GM18508 (cell line): ENCODE measurements around the gene CFAP410.
"Not testable (repeated sequence)": the region's sequence is repeated elsewhere in the genome, so short reads cannot be mapped to it uniquely, and the experiment has no call there.

Experiments
- ATAC-seq: cut with Tn5 transposase; IDR thresholded peaks from one replicate; pipeline ENCODE4 v1.9.1; 2021; ENCODE audit warnings: moderate number of reproducible peaks; ENCODE audit not compliant: insufficient read depth, unreplicated experiment

The CFAP410 gene

DNA sequence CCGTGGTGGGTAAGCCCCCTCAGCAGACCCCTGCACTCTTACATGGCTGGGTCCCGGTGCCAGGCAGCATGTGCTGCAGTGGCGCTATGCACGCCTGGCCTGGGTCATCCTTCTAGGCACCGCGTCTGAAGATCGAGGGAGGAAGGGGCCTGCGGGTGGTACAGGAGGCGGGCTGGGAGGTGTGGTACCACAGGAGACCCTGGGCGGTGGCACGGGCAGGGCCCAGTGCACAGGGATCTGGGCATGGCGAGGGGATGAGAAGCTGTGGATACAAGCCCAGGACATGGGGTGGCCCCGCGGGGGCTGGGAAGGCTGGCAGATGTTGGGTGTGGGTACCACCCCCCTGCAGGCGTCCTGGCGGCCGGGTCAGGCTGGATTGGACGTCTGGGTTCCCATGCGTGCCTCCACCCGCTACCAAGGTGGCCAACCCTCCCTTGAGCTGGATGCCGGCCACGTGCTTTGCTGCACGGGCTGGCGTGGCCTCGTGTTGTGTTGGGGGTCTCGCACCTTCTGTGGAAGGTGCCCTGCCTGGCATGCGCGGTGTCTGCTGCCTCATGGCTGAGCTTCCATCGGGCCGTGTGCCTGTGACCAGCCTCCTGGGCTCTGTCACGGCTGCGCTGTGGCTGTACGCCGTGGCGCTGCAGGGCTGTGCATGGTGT lies 19.7 kb downstream of the CFAP410 start:
- no peak for ATAC-seq

DNA sequence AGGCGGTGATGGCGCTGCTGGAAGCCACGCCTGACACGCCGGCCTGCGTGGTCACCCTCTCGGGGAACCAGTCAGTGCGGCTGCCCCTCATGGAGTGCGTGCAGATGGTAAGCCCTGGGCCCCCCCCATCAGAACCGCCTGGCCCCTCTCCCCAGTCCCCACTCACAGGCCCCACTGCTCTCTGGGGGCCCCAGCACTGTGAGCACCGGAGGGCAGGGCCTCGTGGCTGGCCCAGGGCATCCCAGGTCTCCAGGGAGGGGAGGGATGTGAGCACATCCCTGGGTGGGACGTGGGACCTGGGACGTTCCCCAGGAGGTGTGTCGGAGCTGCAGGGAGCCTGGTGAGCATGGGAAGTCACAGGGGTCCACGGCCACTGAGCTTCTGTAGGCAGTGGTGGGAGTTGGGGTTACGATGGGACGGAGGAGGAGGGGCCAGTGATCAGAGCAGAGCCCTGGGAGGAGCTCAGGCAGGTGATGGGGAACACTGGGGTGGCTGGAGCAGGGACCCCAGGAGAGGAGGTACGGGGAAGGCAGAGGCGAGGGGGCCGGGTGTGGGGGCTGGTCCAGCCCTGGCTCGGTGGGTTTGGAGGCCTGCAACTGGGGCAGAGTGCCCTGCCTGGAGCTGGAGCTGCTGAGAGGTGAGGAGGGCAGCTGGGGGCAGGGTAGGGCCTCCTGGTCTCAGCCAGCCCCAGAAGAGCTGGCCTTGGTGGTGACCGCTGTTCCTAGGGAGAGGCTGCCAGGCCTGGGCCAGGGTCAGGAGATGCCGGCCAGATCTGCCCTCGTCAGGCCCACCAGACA lies 20.5 kb downstream of the CFAP410 start:
- no peak for ATAC-seq

- ATAC-seq, result no peak
These were observed 21.3 kb downstream of the CFAP410 start for GRCh38 chr21:44317871-44318270.

DNA sequence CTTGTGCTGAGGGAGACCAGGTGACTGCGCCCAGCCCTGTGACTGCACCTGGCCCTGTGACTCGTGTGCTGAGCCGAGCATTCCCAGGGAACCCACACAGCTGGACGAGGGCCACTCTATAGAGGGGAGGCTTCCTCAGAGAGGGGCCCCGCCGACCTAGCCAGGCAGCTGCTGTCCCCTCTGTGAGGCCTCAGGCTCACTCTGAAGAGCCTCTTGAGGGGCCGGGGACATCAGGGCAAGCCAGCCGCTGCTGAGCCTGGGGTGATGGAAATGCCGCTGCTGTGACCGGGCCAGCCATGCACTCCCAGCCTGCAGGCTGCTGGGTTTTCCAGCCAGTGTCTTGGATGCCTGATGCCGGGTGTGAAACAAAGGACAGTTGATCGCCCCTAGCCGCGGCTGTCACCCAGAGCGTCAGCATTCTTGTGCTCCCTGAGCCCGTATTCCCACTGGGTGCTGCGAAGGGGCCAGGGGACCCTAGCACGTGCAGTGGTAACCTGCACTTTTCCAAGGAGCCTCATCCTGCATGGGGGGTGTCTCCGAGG lies 21.9 kb downstream of the CFAP410 start:
- ATAC-seq, result no peak

- ATAC-seq, result no peak
These were observed 22.8 kb downstream of the CFAP410 start for GRCh38 chr21:44316277-44316900.

DNA sequence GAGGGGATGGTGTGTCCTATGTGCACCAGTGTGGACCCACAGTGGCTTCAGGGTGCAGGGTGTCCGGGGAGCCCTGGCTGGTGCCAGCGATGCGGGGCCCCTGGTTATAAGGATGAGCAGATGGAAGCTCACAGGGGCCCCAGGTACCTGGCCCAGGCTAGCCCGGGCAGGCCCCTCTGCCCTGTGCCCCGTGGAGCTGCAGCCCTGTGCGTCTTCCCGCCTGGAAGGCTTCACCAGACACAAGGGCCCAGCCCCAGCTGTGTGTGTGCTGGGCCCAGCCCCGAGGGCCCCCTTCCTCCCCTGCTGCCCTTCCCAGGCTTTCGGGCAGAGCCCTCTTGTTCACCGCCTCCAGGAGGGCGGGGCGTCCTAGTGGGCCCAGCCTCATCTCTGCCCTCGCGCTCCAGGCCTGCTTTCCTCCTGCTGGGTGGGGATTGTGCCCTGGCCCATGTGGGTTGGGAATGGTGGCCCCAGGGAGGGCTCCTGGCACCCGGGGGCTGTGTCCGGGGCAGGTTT lies 23.4 kb downstream of the CFAP410 start:
- ATAC-seq, result no peak

- ATAC-seq, result no peak
These were observed 24.6 kb downstream of the CFAP410 start for GRCh38 chr21:44314561-44314960.

DNA sequence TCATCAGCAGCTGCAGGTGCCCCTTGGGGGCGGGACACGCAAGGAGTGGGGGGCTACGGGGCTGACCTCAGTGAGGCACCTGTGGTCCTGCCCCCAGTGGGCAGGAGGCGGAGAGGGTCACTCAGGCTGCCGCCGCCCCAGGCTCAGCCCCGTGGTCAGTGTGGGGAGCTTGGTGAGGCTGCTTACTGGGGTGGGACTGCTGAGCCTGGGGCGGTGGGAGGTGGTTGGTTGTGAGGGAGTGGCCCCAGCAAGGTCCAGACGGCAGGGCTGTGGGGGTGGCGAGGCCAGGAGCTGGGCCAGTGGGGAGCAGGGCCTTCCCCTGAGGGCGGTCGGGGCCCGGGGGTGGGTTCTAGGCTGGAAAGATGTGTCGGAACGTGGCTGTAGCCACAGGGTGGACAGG lies 25.1 kb downstream of the CFAP410 start:
- no peak for ATAC-seq

DNA sequence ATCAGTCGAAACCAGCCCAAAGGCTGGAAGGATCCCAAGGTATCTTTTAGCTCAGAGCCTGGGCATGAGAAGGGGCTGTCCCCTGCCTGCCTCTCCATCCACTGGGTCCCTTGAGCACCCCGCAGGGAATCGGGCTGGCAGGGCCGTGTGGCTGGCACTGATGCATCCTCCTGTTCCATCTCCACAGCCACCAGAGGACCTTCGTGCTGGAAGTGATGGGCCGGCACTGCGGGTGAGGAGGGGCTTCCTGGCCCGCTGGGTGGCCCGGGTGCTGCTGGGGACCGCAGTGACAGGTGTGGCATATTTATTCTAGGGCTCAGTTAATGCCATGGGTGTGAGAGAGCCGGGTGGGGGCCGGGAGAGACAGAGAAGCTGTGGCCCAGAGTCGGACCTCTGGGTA lies 25.7 kb downstream of the CFAP410 start:
- no peak for ATAC-seq

- no peak for ATAC-seq
These were observed 26.5 kb downstream of the CFAP410 start for GRCh38 chr21:44312716-44313115.

GRCh38 chr21:44312089-44312488 lies 27.1 kb downstream of the CFAP410 start:
- ATAC-seq, result no peak

DNA sequence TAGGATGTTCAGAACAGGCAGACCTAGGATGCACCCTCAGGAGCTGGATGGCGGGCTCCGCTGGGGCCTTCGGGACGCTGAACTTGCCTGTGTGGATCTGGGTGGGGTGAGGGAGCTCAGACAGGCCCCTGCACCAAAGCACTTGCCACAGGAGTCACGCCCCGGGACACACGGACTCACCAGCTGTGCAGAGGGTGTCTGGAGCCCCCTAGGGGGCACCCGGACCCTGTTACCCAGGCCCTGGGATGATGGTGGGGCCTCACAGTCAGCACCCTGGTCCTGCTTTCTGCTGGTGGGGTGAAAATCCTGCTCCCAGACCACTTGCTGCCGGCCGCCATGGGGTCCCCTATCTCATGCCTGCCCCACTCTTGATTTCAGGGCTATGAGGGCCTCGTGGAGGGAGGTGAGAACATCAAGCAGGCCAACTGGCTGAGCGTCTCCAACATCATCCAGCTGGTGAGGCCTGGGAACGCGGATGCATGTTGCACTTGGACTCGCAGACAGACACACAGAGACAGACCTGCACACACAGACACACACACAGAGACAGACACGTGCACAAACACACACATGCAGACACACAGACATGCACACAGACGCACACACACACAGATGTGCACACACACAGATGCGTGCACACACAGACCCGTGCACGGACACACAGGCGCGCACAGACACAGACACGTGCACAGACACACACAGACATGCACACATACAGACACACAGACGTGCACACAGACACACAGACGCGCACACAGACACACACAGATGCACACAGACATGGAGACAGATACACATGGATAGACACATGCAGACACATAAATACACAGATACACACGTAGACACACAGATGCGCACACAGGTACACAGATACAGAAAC lies 28.3 kb downstream of the CFAP410 start:
- no peak for ATAC-seq

- ATAC-seq, result no peak
These were observed 32.1 kb downstream of the CFAP410 start for GRCh38 chr21:44306936-44307704.

GRCh38 chr21:44305691-44306090 lies 33.5 kb downstream of the CFAP410 start:
- no peak for ATAC-seq

GRCh38 chr21:44304877-44305293 lies 34.3 kb downstream of the CFAP410 start:
- no peak for ATAC-seq

DNA sequence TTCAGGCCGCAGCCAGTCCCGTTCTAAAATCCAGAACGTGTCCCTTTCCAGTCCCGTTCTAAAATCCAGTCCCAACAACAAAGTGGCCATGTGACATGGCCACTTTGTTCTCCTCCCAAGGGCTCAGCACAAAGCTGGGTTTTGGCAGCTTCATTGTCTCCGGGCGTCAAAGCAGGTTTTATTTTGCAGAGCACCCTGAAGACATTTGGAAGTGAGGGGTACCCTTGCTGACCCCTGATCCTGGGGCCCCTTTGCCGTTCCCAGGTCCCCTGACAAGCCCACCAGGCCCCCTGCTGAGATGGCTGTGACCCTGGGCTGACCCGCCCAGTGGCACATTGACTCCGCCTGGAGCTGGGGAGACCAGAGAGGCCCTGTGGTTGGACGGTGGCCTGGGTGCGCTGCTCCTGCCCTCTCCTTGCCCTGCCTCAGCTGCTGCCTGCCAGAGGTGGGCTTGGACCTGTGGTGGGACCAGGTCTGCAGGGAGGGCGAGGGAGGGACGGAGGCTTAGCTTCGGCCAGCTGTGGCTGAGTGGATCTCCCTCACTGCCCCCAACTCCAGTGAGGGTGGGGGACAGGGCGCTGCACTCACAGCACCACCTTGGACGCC lies 35.1 kb downstream of the CFAP410 start:
- no peak for ATAC-seq

DNA sequence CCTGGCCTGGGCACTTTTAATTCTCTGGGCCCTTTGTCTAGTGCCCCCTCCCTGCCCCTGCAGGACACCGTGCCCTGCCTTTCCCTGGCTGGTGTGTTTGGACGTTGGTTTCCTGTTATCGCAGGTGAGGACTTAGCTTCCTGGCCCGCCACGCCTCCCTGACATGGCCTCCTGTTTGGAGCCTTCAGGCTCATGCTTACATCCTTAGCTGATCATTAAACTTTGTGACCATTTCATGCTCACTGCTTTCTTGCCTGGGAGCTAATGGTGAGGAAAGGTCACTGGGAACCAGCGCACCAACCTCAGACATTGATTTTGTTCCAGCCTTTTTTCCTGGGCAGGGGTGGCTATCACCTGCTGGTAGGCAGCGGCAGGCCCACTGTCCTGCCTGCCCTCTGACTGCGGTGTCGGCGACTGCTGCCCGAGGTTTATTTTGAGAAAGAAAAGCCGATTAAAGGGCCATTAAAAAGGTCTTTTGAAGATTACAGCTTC lies 35.7 kb downstream of the CFAP410 start:
- no peak for ATAC-seq

DNA sequence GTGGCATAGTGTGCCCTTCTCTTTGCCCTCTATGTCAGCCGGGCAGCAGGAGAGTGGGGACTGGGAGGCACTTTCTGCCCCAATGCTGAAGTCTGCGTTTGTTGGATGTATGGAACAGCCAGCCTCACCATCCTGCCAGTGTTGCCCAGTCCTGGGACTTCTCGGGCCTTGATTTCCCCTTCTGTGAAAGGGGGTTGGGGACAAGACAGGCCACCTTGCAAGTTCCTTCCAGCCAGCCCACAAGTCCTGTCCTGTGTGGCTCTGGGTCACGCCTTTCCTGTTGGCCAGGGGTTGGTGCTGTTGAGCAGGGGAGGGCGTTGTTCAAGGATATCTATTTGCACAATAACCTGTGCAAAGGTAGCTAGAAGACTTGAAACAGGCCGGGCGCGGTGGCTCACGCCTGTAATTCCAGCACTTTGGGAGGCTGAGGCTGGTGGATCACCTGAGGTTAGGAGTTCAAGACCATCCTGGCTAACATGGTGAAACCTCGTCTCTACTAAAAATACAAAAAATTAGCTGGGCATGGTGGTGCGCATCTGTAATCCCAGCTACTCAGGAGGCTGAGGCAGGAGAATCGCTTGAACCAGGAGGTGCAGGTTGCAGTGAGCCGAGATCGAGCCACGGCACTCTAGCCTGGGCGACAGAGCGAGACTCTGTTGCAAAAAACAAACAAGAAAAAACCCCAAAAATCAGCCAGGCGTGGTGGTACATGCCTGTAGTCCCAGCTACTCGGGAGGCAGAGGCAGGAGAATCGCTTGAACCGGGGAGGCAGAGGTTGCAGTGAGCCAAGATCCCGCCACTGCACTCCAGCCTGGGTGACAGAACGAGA lies 36.4 kb downstream of the CFAP410 start:
- not testable (repeated sequence) for ATAC-seq
